Natural killer cell (primary cell): ENCODE results near the gene ACOT7. TPM values are rescaled to one million over a fixed set of nuclear protein-coding genes. Genes with fewer than 3 reads are reported as not detected.
"Not testable (repeated sequence)": the region's sequence is repeated elsewhere in the genome, so short reads cannot be mapped to it uniquely, and the experiment has no call there.

Experiments
- ATAC-seq, 3 donors: fragments of 150-1000 bp in 2 of 3; fragments of 200-7000 bp in 1 of 3; cut with Tn5 transposase; 1 replicate in 1 of 3; 2 replicates in 2 of 3; pipeline ENCODE4 v1.10.0; 2021; ENCODE audit warnings: mild to moderate bottlenecking in 2 of 3, moderate library complexity in 2 of 3
- DNase-seq, 2 donors: peaks; one replicate each; pipeline versions ENCODE4 v3.0.0 to v3.0.0-alpha.2; 2013 to 2021; ENCODE audit warnings: mixed read lengths in 1 of 2
- H3K27ac ChIP-seq: one replicate; pipeline ENCODE4 v1.5.1; 2013; ENCODE audit warnings: mild to moderate bottlenecking, low read length
- H3K27me3 ChIP-seq: one replicate; pipeline ENCODE4 v1.6.1; 2013; ENCODE audit warnings: low read length; ENCODE audit not compliant: control insufficient read depth, insufficient read depth
- H3K36me3 ChIP-seq: one replicate; pipeline ENCODE4 v1.6.1; 2013; ENCODE audit warnings: low read length; ENCODE audit not compliant: control insufficient read depth, insufficient read depth
- H3K4me1 ChIP-seq: one replicate; pipeline ENCODE4 v1.6.1; 2013; ENCODE audit warnings: low read length; ENCODE audit not compliant: control insufficient read depth, insufficient read depth
- H3K4me3 ChIP-seq: one replicate; pipeline ENCODE4 v1.5.1; 2013; ENCODE audit warnings: low read length
- H3K9me3 ChIP-seq: one replicate; pipeline ENCODE4 v1.6.1; 2013; ENCODE audit warnings: low read length; ENCODE audit not compliant: control insufficient read depth, insufficient read depth
- H3K27ac Mint-ChIP-seq, 2 donors: one replicate each; pipeline ENCODE4 v1.8.0; 2022; ENCODE audit warnings: mild to moderate bottlenecking in 2 of 2, mixed read lengths in 2 of 2, moderate library complexity in 1 of 2
- H3K27me3 Mint-ChIP-seq, 2 donors: one replicate each; pipeline ENCODE4 v1.8.0; 2022; ENCODE audit warnings: low read depth in 2 of 2, mixed read lengths in 2 of 2
- H3K36me3 Mint-ChIP-seq: one replicate; pipeline ENCODE4 v1.8.0; 2022; ENCODE audit warnings: mixed read lengths
- H3K4me1 Mint-ChIP-seq, 2 donors: one replicate each; pipeline ENCODE4 v1.8.0; 2022; ENCODE audit warnings: mixed read lengths in 2 of 2
- H3K4me3 Mint-ChIP-seq: one replicate; pipeline ENCODE4 v1.8.0; 2022; ENCODE audit warnings: mild to moderate bottlenecking, moderate library complexity, mixed read lengths
- H3K9me3 Mint-ChIP-seq, 2 donors: one replicate each; pipeline ENCODE4 v1.8.0; 2022; ENCODE audit warnings: mixed read lengths in 2 of 2
- WGBS: methylation state at CpG from one replicate; pipeline ENCODE4 v1.1.7; 2013; ENCODE audit warnings: missing lambda C conversion rate; ENCODE audit not compliant: insufficient coverage; 5-methylcytosine and 5-hydroxymethylcytosine counted together
- intact Hi-C: fragments of 100-400 bp; cut with micrococcal nuclease; formaldehyde crosslinking; loops from one replicate; pipeline ENCODE4 v1.14.2; 2022
- total RNA-seq, 4 donors: library from RNA; stranded (reverse); fragments of 120-200 nt in 1 of 4; gene quantifications; one replicate each; pipeline versions ENCODE4 v1.2.3 to v1.2.4, GENCODE V29; 2013 to 2022
- TF ChIP-seq, protein P1 (sequence below): fragments of 200-600 bp; IDR thresholded peaks from one replicate; pipeline ENCODE4 v1.8.0; 2022; ENCODE audit warnings: antibody characterized with exemption

The ACOT7 gene
- total RNA-seq, 3 donors from 2014 or later (not counting 1 experiment from before 2014, with no cell fraction given): 11.5 to 16.9 (median 15.4) TPM

DNA sequence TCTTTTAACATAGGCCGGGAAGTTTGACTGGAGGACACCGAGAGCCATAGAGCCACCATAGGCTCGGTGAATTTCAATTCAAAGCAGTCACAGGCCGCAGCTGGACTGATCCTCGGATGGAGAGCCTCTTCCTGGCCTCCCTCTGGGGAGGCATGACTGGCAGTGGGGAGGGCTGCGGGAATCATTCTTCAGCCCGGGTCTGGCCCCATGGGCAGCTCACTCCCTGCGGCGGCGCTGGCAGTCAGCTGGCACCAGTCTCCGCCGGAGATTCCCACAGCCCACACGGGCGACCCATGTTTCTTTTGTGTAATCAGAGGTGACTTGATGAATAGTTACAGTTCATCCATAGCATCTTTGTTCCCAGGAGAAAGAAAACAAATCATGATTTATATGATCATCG, 41.6 kb upstream of the ACOT7 start:
- no peak overlapping the region for H3K4me3 ChIP-seq
- TF ChIP-seq, protein P1, sequence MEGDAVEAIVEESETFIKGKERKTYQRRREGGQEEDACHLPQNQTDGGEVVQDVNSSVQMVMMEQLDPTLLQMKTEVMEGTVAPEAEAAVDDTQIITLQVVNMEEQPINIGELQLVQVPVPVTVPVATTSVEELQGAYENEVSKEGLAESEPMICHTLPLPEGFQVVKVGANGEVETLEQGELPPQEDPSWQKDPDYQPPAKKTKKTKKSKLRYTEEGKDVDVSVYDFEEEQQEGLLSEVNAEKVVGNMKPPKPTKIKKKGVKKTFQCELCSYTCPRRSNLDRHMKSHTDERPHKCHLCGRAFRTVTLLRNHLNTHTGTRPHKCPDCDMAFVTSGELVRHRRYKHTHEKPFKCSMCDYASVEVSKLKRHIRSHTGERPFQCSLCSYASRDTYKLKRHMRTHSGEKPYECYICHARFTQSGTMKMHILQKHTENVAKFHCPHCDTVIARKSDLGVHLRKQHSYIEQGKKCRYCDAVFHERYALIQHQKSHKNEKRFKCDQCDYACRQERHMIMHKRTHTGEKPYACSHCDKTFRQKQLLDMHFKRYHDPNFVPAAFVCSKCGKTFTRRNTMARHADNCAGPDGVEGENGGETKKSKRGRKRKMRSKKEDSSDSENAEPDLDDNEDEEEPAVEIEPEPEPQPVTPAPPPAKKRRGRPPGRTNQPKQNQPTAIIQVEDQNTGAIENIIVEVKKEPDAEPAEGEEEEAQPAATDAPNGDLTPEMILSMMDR: no peak
- no peaks in the 10 kb centered on the region for H3K36me3 ChIP-seq
- Mint-ChIP-seq H3K36me3 (no peaks in the 10 kb centered on the region), H3K27me3 (peaks cover 13 to 29% of the 10 kb centered on the region in 2 donors), H3K9me3 (no peaks in the 10 kb centered on the region), H3K27ac (no peak overlapping the region), H3K4me1 (peaks cover 5 to 16% of the 10 kb centered on the region in 2 donors), H3K4me3 (no peak overlapping the region)
- H3K27me3 ChIP-seq: peaks cover 2% of the 10 kb centered on the region
- H3K4me1 ChIP-seq: peaks cover 3% of the 10 kb centered on the region
- 94% methylated on average over 14 of the region's 15 CpGs for WGBS
- intact Hi-C loops: no loop called here
- no peak for DNase-seq
- H3K27ac ChIP-seq: no peak overlapping the region
- no peak for ATAC-seq
- no peaks in the 10 kb centered on the region for H3K9me3 ChIP-seq

GRCh38 chr1:6434186-6434585, 40.6 kb upstream of the ACOT7 start:
- 81% methylated on average over 4 of the region's 5 CpGs for WGBS
- Histone ChIP-seq H3K27ac (no peak overlapping the region), H3K4me1 (no peaks in the 10 kb centered on the region), H3K4me3 (no peak overlapping the region), H3K36me3 (no peaks in the 10 kb centered on the region), H3K27me3 (peaks cover 2% of the 10 kb centered on the region), H3K9me3 (no peaks in the 10 kb centered on the region)
- TF ChIP-seq, protein P1: no peak
- no peak overlapping the region for H3K4me3 Mint-ChIP-seq
- no peaks in the 10 kb centered on the region for H3K36me3 Mint-ChIP-seq
- intact Hi-C loops: no loop called here
- no peak overlapping the region for H3K27ac Mint-ChIP-seq
- peaks cover 5 to 11% of the 10 kb centered on the region in 2 donors for H3K4me1 Mint-ChIP-seq
- H3K9me3 Mint-ChIP-seq: no peaks in the 10 kb centered on the region
- DNase-seq: no peak
- peaks cover 8 to 26% of the 10 kb centered on the region in 2 donors for H3K27me3 Mint-ChIP-seq
- no peak for ATAC-seq

- intact Hi-C loops, H3K27ac ChIP-seq, H3K9me3 ChIP-seq, H3K27me3 ChIP-seq, H3K4me1 ChIP-seq, H3K4me3 ChIP-seq, H3K9me3 Mint-ChIP-seq, ATAC-seq, DNase-seq, H3K4me3 Mint-ChIP-seq, H3K36me3 ChIP-seq, H3K4me1 Mint-ChIP-seq, H3K36me3 Mint-ChIP-seq, H3K27ac Mint-ChIP-seq: not testable (repeated sequence)
- 69% methylated on average over 11 of the region's 13 CpGs for WGBS
- peaks cover 0 to 21% of the 10 kb centered on the region in 2 donors for H3K27me3 Mint-ChIP-seq
Observed at GRCh38 chr1:6431645-6432579, 38.3 kb upstream of the ACOT7 start.

DNA sequence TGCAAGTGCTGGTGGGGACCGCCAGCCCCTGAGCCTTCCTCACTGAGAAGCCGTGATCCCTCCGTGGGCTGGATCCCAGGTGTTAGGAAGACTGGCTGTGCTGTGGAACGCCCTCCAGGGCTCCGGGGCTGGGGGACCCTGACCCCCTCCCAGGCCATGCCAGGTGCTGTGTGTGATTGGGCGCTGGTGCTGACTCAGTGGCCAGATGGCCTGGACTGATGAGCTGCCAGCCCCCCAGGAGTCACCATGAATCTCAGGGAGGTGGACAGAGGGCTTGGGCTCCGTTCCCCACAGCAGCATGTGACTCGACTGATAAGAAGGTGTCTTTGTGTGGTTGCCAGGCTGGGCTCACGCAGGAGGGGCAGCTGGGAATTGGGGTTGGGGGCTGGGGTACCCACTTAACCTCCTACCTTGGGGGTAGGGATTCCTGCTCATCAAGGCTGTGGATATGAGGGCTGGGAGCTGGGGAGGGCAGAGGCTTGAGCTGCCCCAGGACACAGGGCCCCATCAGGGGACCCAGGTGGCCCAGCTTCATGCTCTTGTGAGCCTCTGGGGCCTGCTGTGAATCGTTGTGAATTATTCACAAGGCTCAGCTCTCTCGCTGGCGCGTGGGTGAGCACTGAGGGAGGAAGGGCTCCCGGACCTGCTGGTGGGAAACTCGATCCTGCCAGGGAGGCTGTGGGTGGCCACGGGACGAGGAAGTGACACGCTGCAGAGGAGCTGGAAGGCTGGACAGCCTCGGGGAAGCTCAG, 36.3 kb upstream of the ACOT7 start:
- DNase-seq, H3K4me1 Mint-ChIP-seq, ATAC-seq, H3K4me3 Mint-ChIP-seq, H3K36me3 Mint-ChIP-seq, H3K36me3 ChIP-seq, H3K27ac ChIP-seq, H3K27ac Mint-ChIP-seq, H3K4me3 ChIP-seq, intact Hi-C loops, H3K9me3 ChIP-seq, H3K4me1 ChIP-seq, H3K9me3 Mint-ChIP-seq: not testable (repeated sequence)
- WGBS: 38% methylated on average over 18 of the region's 19 CpGs
- peaks cover 0 to 25% of the 10 kb centered on the region in 2 donors for H3K27me3 Mint-ChIP-seq
- H3K27me3 ChIP-seq: peaks cover 11% of the 10 kb centered on the region

DNA sequence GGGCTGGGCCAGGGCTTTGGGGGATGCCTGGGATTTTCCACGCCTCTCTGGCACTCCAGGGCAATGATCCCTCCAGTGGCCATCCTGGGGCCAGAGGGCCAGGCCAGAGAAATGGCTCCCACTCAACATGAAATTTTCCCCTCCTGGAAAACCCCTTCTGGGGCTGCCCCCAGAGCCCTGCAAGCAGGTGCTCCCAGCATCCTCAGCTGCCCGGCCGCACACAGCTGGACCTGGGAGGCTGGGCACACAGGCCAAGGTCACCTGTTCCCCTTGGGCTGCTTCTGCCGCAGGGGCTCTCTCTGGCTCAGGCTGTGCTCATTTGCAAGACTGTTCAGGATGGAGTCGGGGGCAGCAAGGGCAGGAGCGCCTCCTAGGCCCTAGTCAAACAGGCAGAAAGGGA, 34.9 kb upstream of the ACOT7 start:
- H3K4me1 Mint-ChIP-seq, H3K4me3 Mint-ChIP-seq, intact Hi-C loops, ATAC-seq, H3K27ac ChIP-seq, DNase-seq, H3K36me3 ChIP-seq, H3K9me3 ChIP-seq, H3K36me3 Mint-ChIP-seq, H3K4me3 ChIP-seq, H3K9me3 Mint-ChIP-seq, H3K27ac Mint-ChIP-seq: not testable (repeated sequence)
- peaks cover 0 to 26% of the 10 kb centered on the region in 2 donors for H3K27me3 Mint-ChIP-seq
- 81% methylated on average over 6 of the region's 6 CpGs for WGBS
- Histone ChIP-seq H3K27me3 (peaks cover 21% of the 10 kb centered on the region), H3K4me1 (peaks cover 17% of the 10 kb centered on the region)
